Suprapubic skin (tissue), 4 donors: ENCODE results near the gene SLC7A9. TPM values are rescaled to one million over a fixed set of nuclear protein-coding genes. Genes with fewer than 3 reads are reported as not detected.
A peak's percentile ranks its signal among the peaks of the same experiment; 100 is the strongest.

ENCODE experiments used
- DNase-seq, 2 donors: peaks; one replicate each; pipeline ENCODE4 v3.0.0-alpha.2; 2019; ENCODE audit warnings: low spot score in 2 of 2
- H3K27ac ChIP-seq: fragments of 200-600 bp; sonication (generic); one replicate; pipeline ENCODE4 v1.5.1; 2019
- H3K27me3 ChIP-seq: fragments of 200-600 bp; sonication (generic); one replicate; pipeline ENCODE4 v1.5.1; 2019
- H3K36me3 ChIP-seq: fragments of 200-600 bp; sonication (generic); one replicate; pipeline ENCODE4 v1.5.1; 2019
- H3K4me1 ChIP-seq: fragments of 200-600 bp; sonication (generic); one replicate; pipeline ENCODE4 v1.5.1; 2019
- H3K4me3 ChIP-seq: fragments of 200-600 bp; sonication (generic); one replicate; pipeline ENCODE4 v1.5.1; 2019; ENCODE audit warnings: mild to moderate bottlenecking
- H3K9me3 ChIP-seq: fragments of 200-600 bp; sonication (generic); one replicate; pipeline ENCODE4 v1.5.1; 2019
- EP300 ChIP-seq: sonication (generic); formaldehyde crosslinking; IDR thresholded peaks from one replicate; pipeline ENCODE4 v1.6.1; 2017; ENCODE audit warnings: antibody characterized with exemption
- POLR2A ChIP-seq, 2 donors: fragments of 450-650 bp; IDR thresholded peaks; one replicate each; pipeline ENCODE4 v1.6.1; 2017; ENCODE audit warnings: antibody characterized with exemption in 2 of 2, mild to moderate bottlenecking in 2 of 2, moderate library complexity in 2 of 2
- POLR2AphosphoS5 ChIP-seq, 3 donors: sonication (generic); formaldehyde crosslinking; IDR thresholded peaks; one replicate each; pipeline ENCODE4 v1.6.1; 2017; ENCODE audit warnings: antibody characterized with exemption in 3 of 3
- WGBS: methylation state at CpG from one replicate; pipeline ENCODE4 v1.1.5; 2018; 5-methylcytosine and 5-hydroxymethylcytosine counted together
- total RNA-seq, 4 donors: library from RNA; depleted of rRNA; stranded (reverse); fragments of >200 nt; gene quantifications; one replicate each; pipeline ENCODE4 v1.1.0, GENCODE V29; 2016
- TF ChIP-seq, protein P1 (sequence below), 2 donors: fragments of 200-600 bp in 1 of 2; fragments of 450-650 bp in 1 of 2; sonication (generic) in 1 of 2; IDR thresholded peaks; one replicate each; pipeline ENCODE4 v1.5.1; 2016 to 2019; ENCODE audit warnings: antibody characterized with exemption in 2 of 2, mild to moderate bottlenecking in 1 of 2, moderate library complexity in 1 of 2

The SLC7A9 gene
- total RNA-seq, 4 donors from 2014 or later: 0.40 to 1.7 (median 1.1) TPM; not detected in 1

DNA sequence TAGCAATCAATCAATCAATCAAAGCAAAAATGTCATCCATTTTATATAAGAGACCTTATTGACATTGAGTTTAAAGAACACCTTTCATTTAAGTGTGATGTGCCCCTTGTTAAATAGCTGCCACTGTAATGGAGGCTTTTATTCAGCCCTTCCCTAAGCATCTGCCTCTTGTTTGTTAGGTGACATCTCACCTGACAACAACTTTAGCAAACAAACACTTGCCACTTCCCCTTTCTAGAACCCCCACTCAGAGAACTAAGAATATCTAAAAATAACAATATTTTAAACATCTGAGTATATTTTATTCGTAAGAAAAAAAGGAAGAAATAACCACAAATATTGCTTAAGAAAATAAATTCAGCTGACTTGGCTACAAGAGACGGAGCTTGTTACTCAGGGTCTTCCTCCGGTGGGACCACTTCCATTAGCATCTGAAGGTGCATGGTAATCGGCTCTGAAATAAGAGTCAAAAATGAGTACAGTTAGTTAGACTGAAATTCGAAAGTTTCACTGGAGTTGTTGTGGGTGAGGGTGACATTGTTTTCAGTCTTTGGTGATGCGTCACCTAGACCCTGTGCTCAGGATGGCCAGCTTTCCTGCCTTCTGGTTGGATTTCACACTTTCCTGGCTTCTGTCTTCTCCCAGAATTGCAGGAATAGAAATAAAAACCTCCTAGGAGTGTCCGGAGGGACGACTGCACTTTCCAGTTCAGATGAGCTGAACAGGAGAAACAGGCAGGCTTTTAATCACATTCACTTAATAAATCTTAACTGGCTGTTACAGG is 39.1 kb downstream of the SLC7A9 start:
- no peaks in the 10 kb centered on the region for H3K36me3 ChIP-seq
- H3K4me1 ChIP-seq: no peaks in the 10 kb centered on the region
- no peaks in the 10 kb centered on the region for H3K27me3 ChIP-seq
- 83% methylated on average over 8 of the region's 8 CpGs for WGBS
- no peaks in the 10 kb centered on the region for H3K9me3 ChIP-seq
- no peak overlapping the region for H3K4me3 ChIP-seq
- DNase-seq: no peak
- no peak overlapping the region for H3K27ac ChIP-seq
- TF ChIP-seq POLR2AphosphoS5 (IDR thresholded peaks at IDR 0.05) (no peak), POLR2A (IDR thresholded peaks at IDR 0.05) (no peak), EP300 (no peak)
- TF ChIP-seq, protein P1, sequence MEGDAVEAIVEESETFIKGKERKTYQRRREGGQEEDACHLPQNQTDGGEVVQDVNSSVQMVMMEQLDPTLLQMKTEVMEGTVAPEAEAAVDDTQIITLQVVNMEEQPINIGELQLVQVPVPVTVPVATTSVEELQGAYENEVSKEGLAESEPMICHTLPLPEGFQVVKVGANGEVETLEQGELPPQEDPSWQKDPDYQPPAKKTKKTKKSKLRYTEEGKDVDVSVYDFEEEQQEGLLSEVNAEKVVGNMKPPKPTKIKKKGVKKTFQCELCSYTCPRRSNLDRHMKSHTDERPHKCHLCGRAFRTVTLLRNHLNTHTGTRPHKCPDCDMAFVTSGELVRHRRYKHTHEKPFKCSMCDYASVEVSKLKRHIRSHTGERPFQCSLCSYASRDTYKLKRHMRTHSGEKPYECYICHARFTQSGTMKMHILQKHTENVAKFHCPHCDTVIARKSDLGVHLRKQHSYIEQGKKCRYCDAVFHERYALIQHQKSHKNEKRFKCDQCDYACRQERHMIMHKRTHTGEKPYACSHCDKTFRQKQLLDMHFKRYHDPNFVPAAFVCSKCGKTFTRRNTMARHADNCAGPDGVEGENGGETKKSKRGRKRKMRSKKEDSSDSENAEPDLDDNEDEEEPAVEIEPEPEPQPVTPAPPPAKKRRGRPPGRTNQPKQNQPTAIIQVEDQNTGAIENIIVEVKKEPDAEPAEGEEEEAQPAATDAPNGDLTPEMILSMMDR (IDR thresholded peaks at IDR 0.05): no peak

DNA sequence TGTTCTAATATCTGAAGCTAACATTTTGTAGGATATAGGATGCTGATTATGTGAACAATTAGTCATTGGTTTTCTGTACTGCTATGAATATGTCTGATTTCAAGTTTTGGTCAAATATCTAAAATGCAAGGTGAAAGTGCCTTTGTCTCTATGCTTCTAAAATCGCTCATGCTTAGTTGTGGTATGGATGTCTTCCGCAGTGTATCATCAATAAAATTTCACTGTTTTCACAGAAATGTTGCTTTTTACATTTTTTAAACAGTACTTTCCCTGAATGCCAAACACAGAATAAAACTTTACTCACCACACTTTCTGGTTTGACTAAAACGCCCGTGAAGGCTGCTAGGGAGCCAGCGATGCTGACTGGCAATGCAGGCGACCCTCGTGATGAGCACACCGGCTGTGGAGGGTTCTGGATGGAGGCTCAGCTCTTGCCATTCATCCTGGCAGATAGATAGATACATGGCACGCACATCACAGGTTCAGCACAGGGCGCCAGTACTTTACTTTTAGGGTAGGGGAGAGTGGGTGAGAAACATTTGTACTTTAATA is 40.1 kb downstream of the SLC7A9 start:
- TF ChIP-seq POLR2AphosphoS5 (IDR thresholded peaks at IDR 0.05): no peak
- TF ChIP-seq EP300: no peak
- TF ChIP-seq, protein P1 (IDR thresholded peaks at IDR 0.05): no peak
- no peak for TF ChIP-seq POLR2A (IDR thresholded peaks at IDR 0.05)
- 92% methylated on average over 10 of the region's 10 CpGs for WGBS
- no peaks in the 10 kb centered on the region for H3K4me1 ChIP-seq
- H3K27me3 ChIP-seq: peaks cover under 1% of the 10 kb centered on the region
- DNase-seq: no peak
- H3K9me3 ChIP-seq: no peaks in the 10 kb centered on the region
- H3K4me3 ChIP-seq: no peak overlapping the region
- H3K36me3 ChIP-seq: no peaks in the 10 kb centered on the region
- H3K27ac ChIP-seq: no peak overlapping the region

DNA sequence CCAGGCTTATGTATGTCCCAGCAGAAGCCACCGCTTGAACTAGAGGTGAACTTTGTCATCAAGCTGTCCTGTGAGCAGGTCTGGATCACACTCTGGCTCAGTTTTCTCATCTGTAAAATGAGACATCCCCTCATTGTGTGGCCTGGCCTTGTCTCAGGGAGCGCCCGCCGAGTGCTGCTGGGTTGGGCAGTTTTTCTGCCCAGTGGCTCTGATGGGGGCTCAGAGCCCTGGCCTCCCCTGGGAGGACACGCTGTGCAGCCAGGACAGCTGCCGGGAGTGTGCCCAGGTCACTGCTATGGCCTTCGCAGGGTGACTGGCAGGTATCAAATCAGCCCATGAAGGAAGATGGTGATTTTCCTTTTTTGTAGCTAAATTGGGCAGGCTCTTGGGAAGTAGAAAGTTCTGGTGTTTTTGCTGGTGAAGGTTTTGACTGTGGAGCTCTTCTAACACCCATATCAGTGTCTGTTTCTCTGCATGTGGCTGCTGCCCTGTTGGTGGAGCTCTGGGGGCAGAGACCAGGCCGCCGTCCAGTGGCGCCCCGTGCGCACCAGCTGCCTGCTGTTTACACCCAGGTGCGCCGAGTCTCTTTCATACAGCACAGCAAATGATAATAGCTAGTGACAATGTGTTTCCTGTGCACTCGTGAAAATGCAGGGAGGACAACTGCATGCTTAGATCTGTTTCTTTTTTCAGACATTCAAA is 40.8 kb downstream of the SLC7A9 start:
- H3K36me3 ChIP-seq: no peaks in the 10 kb centered on the region
- peak in 1 of 2 donors; percentile 58 for DNase-seq
- TF ChIP-seq, protein P1 (IDR thresholded peaks at IDR 0.05): no peak
- no peak for TF ChIP-seq POLR2AphosphoS5 (IDR thresholded peaks at IDR 0.05)
- TF ChIP-seq EP300: no peak
- TF ChIP-seq POLR2A (IDR thresholded peaks at IDR 0.05): no peak

DNA sequence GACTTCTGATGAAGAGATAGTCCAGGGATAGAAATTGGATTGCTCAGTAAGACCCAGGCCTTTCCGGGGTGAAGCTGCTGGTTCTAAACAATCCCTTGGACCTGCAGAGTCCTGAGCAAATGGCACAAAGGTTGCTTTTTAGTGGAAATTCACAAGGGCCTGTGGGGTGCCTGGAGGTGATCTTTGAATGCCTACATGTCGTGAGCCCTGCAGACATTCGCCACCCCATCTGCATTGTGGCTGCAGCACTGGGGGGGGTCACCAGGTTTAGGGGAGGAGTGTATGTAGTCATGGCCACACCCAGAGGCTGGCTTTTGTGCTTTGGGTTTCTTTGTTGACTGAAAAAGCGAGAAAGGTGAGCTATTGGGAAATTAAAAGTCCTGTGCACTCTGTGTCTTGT is 41.4 kb downstream of the SLC7A9 start:
- Histone ChIP-seq H3K4me1 (no peaks in the 10 kb centered on the region), H3K9me3 (no peaks in the 10 kb centered on the region), H3K36me3 (no peaks in the 10 kb centered on the region), H3K27ac (no peak overlapping the region), H3K27me3 (peaks cover 4% of the 10 kb centered on the region), H3K4me3 (no peak overlapping the region)
- peak in 1 of 2 donors; percentile 58 for DNase-seq
- WGBS: 94% methylated on average over 4 of the region's 4 CpGs
- TF ChIP-seq POLR2A (IDR thresholded peaks at IDR 0.05) (no peak), POLR2AphosphoS5 (IDR thresholded peaks at IDR 0.05) (no peak), EP300 (no peak)
- TF ChIP-seq, protein P1 (IDR thresholded peaks at IDR 0.05): no peak

More for the DNA sequence above, 40.8 kb downstream of the SLC7A9 start:
- H3K27ac ChIP-seq: no peak overlapping the region
- H3K4me1 ChIP-seq: no peaks in the 10 kb centered on the region
- WGBS: 94% methylated on average over 13 of the region's 15 CpGs
- H3K9me3 ChIP-seq: no peaks in the 10 kb centered on the region
- H3K4me3 ChIP-seq: no peak overlapping the region
- peaks cover 3% of the 10 kb centered on the region for H3K27me3 ChIP-seq
